NB4 (cell line): Measurements from ENCODE around the gene FGF14.

Experiments
- CTCF ChIP-seq: IDR thresholded peaks from one replicate; pipeline ENCODE4 v1.5.1; 2012; ENCODE audit warnings: low read depth, low read length
- MAX ChIP-seq: IDR thresholded peaks from 2 replicates; pipeline ENCODE4 v1.6.1; 2011; ENCODE audit warnings: low read depth, low read length
- MYC ChIP-seq: IDR thresholded peaks from 2 replicates; pipeline ENCODE4 v1.6.1; 2011; ENCODE audit warnings: low read depth, low read length
- POLR2A ChIP-seq: IDR thresholded peaks from 2 replicates; pipeline ENCODE4 v1.6.1; 2011; ENCODE audit warnings: mild to moderate bottlenecking; ENCODE audit not compliant: insufficient read length; ENCODE audit errors: extremely low read depth

- TF ChIP-seq CTCF, result no peak
- TF ChIP-seq POLR2A, result no peak
- no peak for TF ChIP-seq MAX
- TF ChIP-seq MYC, result no peak
These were observed 146.4 kb downstream of the FGF14 start for GRCh38 chr13:102255409-102255808.
